Small intestine (tissue), 7 donors: ENCODE results near the gene CHST11. TPM values are rescaled to one million over a fixed set of nuclear protein-coding genes. Genes with fewer than 3 reads are reported as not detected.

Experiments
- DNase-seq, 2 donors: peaks; one replicate each; pipeline versions ENCODE4 v3.0.0 to v3.0.0-alpha.2; 2013
- FAIRE-seq: peaks from 2 replicates; lab custom pipeline; 2012; peaks lifted over from hg19 to GRCh38; lab: Jason Lieb, UNC
- H3K27ac ChIP-seq, 3 donors: one replicate each; pipeline ENCODE4 v1.5.1; 2013; ENCODE audit warnings: low read length in 2 of 3, mild to moderate bottlenecking in 2 of 3, control low read depth in 1 of 3, inconsistent platforms in 1 of 3, low read depth in 1 of 3, moderate library complexity in 1 of 3
- H3K27me3 ChIP-seq, 3 donors: one replicate each; pipeline ENCODE4 v1.6.1; 2013; ENCODE audit warnings: low read length in 3 of 3, inconsistent platforms in 1 of 3; ENCODE audit not compliant: control insufficient read depth in 3 of 3, insufficient read depth in 3 of 3
- H3K36me3 ChIP-seq, 3 donors: one replicate each; pipeline ENCODE4 v1.6.1; 2013; ENCODE audit warnings: low read length in 3 of 3, inconsistent platforms in 1 of 3, low read depth in 1 of 3, mild to moderate bottlenecking in 1 of 3, moderate library complexity in 1 of 3; ENCODE audit not compliant: control insufficient read depth in 3 of 3, insufficient read depth in 2 of 3
- H3K4me1 ChIP-seq, 3 donors: one replicate each; pipeline ENCODE4 v1.6.1; 2013; ENCODE audit warnings: low read length in 2 of 3, inconsistent platforms in 1 of 3, low read depth in 1 of 3, mild to moderate bottlenecking in 1 of 3, moderate library complexity in 1 of 3; ENCODE audit not compliant: control insufficient read depth in 3 of 3, insufficient read depth in 2 of 3
- H3K4me3 ChIP-seq, 3 donors: one replicate each; pipeline ENCODE4 v1.5.1; 2013; ENCODE audit warnings: low read length in 3 of 3, control low read depth in 1 of 3, inconsistent platforms in 1 of 3, low read depth in 1 of 3, mild to moderate bottlenecking in 1 of 3, moderate library complexity in 1 of 3
- H3K9me3 ChIP-seq, 2 donors: one replicate each; pipeline ENCODE4 v1.6.1; 2013; ENCODE audit warnings: low read depth in 1 of 2, low read length in 1 of 2; ENCODE audit not compliant: control insufficient read depth in 2 of 2, insufficient read depth in 1 of 2
- WGBS, 3 donors: extraction: QIAGEN DNeasy Blood & Tissue Kit; methylation state at CpG; one replicate each; pipeline ENCODE4 v1.1.7; 2013; 5-methylcytosine and 5-hydroxymethylcytosine counted together
- polyA plus RNA-seq, 4 donors: library from polyadenylated mRNA; stranded (reverse) in 3 of 4; unstranded in 1 of 4; fragments of 200-250 nt in 3 of 4; fragments of 120-200 nt in 1 of 4; gene quantifications; one replicate each; pipeline versions ENCODE4 v1.2.1 to v1.2.3, GENCODE V29; 2013
- donor health status: healthy with polysubstance abuse.
- donor health status: control.
- donor health status: control.
- donor health status: Bipolar disorder and iron deficiency.
- donor health status: healthy.

The CHST11 gene
- polyA plus RNA-seq, 4 donors = 0.89 to 3.0 (median 2.0) TPM

DNA sequence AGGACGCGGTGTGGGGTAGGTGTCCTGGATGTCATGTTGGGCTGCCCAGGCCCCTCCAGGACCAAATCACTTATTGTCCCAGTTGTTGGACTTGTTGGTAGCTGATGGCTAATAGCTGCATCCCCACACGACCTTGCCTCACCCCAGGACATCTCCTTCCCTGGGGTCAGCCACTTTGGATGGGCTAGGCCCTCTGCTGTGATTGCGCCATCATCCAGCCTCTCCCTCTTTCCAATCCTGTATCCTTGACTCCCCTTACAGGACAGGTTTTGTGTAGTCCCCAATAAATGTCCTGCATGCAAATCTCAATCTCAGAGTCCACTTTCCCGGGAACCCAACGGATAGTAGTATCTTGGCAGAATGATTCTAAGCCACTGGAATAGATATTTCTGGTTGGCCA lies 43.4 kb upstream of the CHST11 start:
- no peaks in the 10 kb centered on the region for H3K9me3 ChIP-seq
- H3K36me3 ChIP-seq = no peaks in the 10 kb centered on the region
- WGBS, 3 donors = 73 to 82% (median 81%) methylated on average over 6 of the region's 6 CpGs
- no peak overlapping the region for H3K4me3 ChIP-seq
- H3K27ac ChIP-seq = no peak overlapping the region
- H3K4me1 ChIP-seq = peaks cover 0 to 2% (median 0%) of the 10 kb centered on the region in 3 donors
- no peak for DNase-seq
- no peak for FAIRE-seq
- no peaks in the 10 kb centered on the region for H3K27me3 ChIP-seq

DNA sequence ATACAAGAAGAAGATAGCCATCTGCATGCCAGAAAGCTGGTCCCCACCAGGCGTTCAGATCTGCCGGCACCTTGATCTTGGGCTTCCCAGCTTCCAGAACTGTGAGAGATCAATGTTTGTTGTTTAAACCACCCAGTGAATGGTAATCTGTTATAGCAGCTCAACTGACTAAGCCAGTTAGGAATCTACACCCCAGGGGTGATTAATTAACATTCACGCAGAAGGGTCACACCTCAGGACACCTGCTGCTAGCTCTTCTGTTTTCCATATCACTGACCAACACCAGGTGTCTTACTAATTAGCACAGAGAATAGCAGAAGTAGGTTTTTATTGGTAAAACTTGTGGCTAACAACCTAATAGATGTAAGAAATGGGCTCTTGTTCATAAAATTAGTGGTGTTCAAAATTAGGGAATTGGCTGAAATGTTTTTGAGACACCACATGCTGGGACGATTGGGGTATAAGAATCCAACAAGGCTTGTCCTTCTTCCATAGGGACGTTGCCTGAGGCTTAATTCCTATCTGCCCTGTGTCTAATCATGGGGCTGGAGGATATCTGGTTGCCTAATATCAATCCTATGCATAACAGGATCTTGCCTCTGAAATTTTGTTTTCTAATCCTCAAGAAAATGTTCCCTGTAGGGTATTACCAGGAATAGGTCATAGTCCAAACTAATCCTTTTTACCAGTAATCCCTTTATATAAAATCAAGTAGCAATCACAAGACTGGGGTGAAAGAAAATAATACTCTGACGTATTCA lies 42.0 kb upstream of the CHST11 start:
- Histone ChIP-seq H3K4me3 (no peak overlapping the region), H3K9me3 (no peaks in the 10 kb centered on the region), H3K4me1 (no peaks in the 10 kb centered on the region), H3K36me3 (no peaks in the 10 kb centered on the region), H3K27ac (no peak overlapping the region), H3K27me3 (no peaks in the 10 kb centered on the region)
- 49 to 63% (median 57%) methylated on average over 6 of the region's 6 CpGs for WGBS, 3 donors
- FAIRE-seq (no peak), DNase-seq (no peak)

GRCh38 chr12:104415342-104415980 lies 41.3 kb upstream of the CHST11 start:
- no peaks in the 10 kb centered on the region for H3K36me3 ChIP-seq
- H3K4me3 ChIP-seq = no peak overlapping the region
- DNase-seq (no peak), FAIRE-seq (no peak)
- 88 to 92% (median 92%) methylated on average over 9 of the region's 9 CpGs for WGBS, 3 donors
- no peaks in the 10 kb centered on the region for H3K4me1 ChIP-seq
- no peak overlapping the region for H3K27ac ChIP-seq
- H3K9me3 ChIP-seq = no peaks in the 10 kb centered on the region
- H3K27me3 ChIP-seq = no peaks in the 10 kb centered on the region

DNA sequence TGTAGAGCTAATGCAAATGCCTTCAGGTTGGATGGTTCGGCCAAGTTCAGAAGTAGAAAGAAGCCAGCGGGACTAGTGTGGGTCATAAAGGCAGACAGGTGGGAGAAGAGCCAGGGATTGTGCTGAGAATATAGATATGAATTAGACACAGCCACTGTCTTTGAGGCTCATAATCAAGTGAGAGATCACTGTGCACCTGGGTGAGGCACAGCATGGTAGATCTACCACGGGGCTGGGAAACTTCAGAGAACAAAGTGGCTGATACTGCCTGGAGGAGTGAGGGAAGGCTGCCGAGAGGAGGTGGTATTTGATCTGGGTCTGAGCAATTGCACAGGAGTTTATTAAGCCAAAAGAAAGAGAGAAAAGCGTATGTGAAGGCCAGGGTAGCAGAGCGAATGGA lies 40.6 kb upstream of the CHST11 start:
- no peak for DNase-seq
- H3K36me3 ChIP-seq = no peaks in the 10 kb centered on the region
- H3K27ac ChIP-seq = no peak overlapping the region
- H3K4me3 ChIP-seq = no peak overlapping the region
- 71 to 79% (median 73%) methylated on average over 6 of the region's 6 CpGs for WGBS, 3 donors
- no peaks in the 10 kb centered on the region for H3K4me1 ChIP-seq
- no peak for FAIRE-seq
- no peaks in the 10 kb centered on the region for H3K9me3 ChIP-seq
- no peaks in the 10 kb centered on the region for H3K27me3 ChIP-seq

GRCh38 chr12:104416585-104416984 lies 40.2 kb upstream of the CHST11 start:
- no peak overlapping the region for H3K4me3 ChIP-seq
- WGBS, 3 donors = 0 to 51% (median 8%) methylated on average over 1 of the region's 1 CpG
- FAIRE-seq (no peak), DNase-seq (no peak)
- no peaks in the 10 kb centered on the region for H3K4me1 ChIP-seq
- H3K36me3 ChIP-seq = no peaks in the 10 kb centered on the region
- H3K9me3 ChIP-seq = no peaks in the 10 kb centered on the region
- H3K27me3 ChIP-seq = no peaks in the 10 kb centered on the region
- H3K27ac ChIP-seq = no peak overlapping the region

- H3K27ac ChIP-seq = no peak overlapping the region
- no peaks in the 10 kb centered on the region for H3K9me3 ChIP-seq
- FAIRE-seq = no peak
- no peak overlapping the region for H3K4me3 ChIP-seq
- H3K27me3 ChIP-seq = no peaks in the 10 kb centered on the region
- H3K4me1 ChIP-seq = no peaks in the 10 kb centered on the region
- peak in 1 of 2 donors; percentile 22 for DNase-seq
- 88 to 94% (median 91%) methylated on average over 2 of the region's 2 CpGs for WGBS, 3 donors
- H3K36me3 ChIP-seq = no peaks in the 10 kb centered on the region
These were observed 37.0 kb upstream of the CHST11 start for GRCh38 chr12:104419717-104420116.

DNA sequence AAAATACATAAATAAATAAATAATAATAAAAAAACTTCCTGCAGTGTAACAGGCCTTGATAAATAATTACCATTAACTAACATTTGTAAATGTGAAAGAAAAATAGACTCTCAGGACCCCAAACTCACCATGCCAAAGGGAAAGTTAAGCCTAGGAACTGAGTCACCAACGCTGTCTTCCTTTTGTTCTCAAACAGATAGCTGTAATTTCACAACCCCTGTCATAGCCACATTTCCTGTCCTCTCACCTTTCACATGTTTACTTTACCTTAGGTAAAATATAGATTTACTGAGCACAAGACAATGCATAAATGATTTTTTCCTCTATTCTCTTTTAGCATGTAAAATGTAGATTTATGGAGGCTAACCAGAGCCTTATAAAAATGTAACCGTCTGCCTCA lies 35.9 kb upstream of the CHST11 start:
- Histone ChIP-seq H3K27me3 (no peaks in the 10 kb centered on the region), H3K4me1 (no peaks in the 10 kb centered on the region), H3K9me3 (no peaks in the 10 kb centered on the region), H3K27ac (no peak overlapping the region), H3K36me3 (no peaks in the 10 kb centered on the region), H3K4me3 (no peak overlapping the region)
- no peak for FAIRE-seq
- WGBS, 3 donors = 45 to 74% (median 62%) methylated on average over 2 of the region's 2 CpGs
- no peak for DNase-seq

GRCh38 chr12:104421343-104421742 lies 35.4 kb upstream of the CHST11 start:
- H3K4me3 ChIP-seq = no peak overlapping the region
- H3K36me3 ChIP-seq = no peaks in the 10 kb centered on the region
- H3K9me3 ChIP-seq = no peaks in the 10 kb centered on the region
- DNase-seq (no peak), FAIRE-seq (no peak)
- no peaks in the 10 kb centered on the region for H3K4me1 ChIP-seq
- no peak overlapping the region for H3K27ac ChIP-seq
- no peaks in the 10 kb centered on the region for H3K27me3 ChIP-seq
- 82 to 85% (median 84%) methylated on average over 2 of the region's 2 CpGs for WGBS, 3 donors
